Psoas muscle (tissue), 8 donors: ENCODE results near the gene KRTAP10-9. TPM values are rescaled to one million over a fixed set of nuclear protein-coding genes. Genes with fewer than 3 reads are reported as not detected.
"Not testable (repeated sequence)": the region's sequence is repeated elsewhere in the genome, so short reads cannot be mapped to it uniquely, and the experiment has no call there.

Source experiments
- ATAC-seq, 4 donors: fragments of 200-7000 bp; cut with Tn5 transposase; one replicate each; pipeline ENCODE4 v1.9.1; 2020; ENCODE audit warnings: moderate library complexity in 3 of 4, mild to moderate bottlenecking in 2 of 4
- DNase-seq, 2 donors: peaks; one replicate each; pipeline ENCODE4 v3.0.0-alpha.2; 2020
- H3K27ac ChIP-seq: fragments of 200-600 bp; one replicate; pipeline ENCODE4 v1.8.0; 2022
- H3K27me3 ChIP-seq, 3 donors: fragments of 200-600 bp in 1 of 3; one replicate each; pipeline versions ENCODE4 v1.6.1 to v1.8.0; 2013 to 2022; ENCODE audit warnings: low read length in 2 of 3, mild to moderate bottlenecking in 2 of 3, moderate library complexity in 1 of 3; ENCODE audit not compliant: insufficient read depth in 3 of 3
- H3K36me3 ChIP-seq, 2 donors: fragments of 200-600 bp in 1 of 2; one replicate each; pipeline versions ENCODE4 v1.6.1 to v1.8.0; 2013 to 2022; ENCODE audit warnings: low read depth in 1 of 2, mild to moderate bottlenecking in 1 of 2, moderate library complexity in 1 of 2; ENCODE audit not compliant: insufficient read depth in 1 of 2
- H3K4me1 ChIP-seq: fragments of 200-600 bp; one replicate; pipeline ENCODE4 v1.8.0; 2022
- H3K4me3 ChIP-seq: fragments of 200-600 bp; one replicate; pipeline ENCODE4 v1.8.0; 2022; ENCODE audit warnings: mild to moderate bottlenecking
- H3K9me3 ChIP-seq: fragments of 200-600 bp; one replicate; pipeline ENCODE4 v1.8.0; 2022
- CTCF ChIP-seq: fragments of 200-600 bp; IDR thresholded peaks from one replicate; pipeline ENCODE4 v1.8.0; 2022; ENCODE audit warnings: antibody characterized with exemption
- WGBS, 3 donors: extraction: QIAGEN DNeasy Blood & Tissue Kit; methylation state at CpG; one replicate each; pipeline versions ENCODE4 v1.1.6 to v1.1.7; 2013; 5-methylcytosine and 5-hydroxymethylcytosine counted together
- intact Hi-C, 2 donors: fragments of 100-400 bp; cut with DNase I; formaldehyde crosslinking; loops; one replicate each; pipeline versions ENCODE4 v1.11.0 to v1.14.2; 2022
- polyA plus RNA-seq, 3 donors: library from polyadenylated mRNA; stranded (reverse); fragments of 200-250 nt; gene quantifications; one replicate each; pipeline ENCODE4 v1.2.3, GENCODE V29; 2013
- total RNA-seq, 4 donors: library from RNA; stranded (reverse); fragmentation: NEBNext Ultra II Directional in 2 of 4; extraction: Animal tissue kit (Norgen Biotek cat#: 25700) in 2 of 4; gene quantifications; one replicate each; pipeline versions ENCODE4 v1.2.1 to v1.2.4, GENCODE V29; 2021 to 2023
- donor health status: healthy with polysubstance abuse.
- donor health status: DM: no; HTN: no; CAD: no; lungs with moderate emphysema.
- donor health status: Bipolar disorder and iron deficiency.
- donor health status: healthy.
- donor health status: DM: yes; HTN: yes; CAD: no.
- donor health status: DM: no; HTN: no; CAD: no.
- donor health status: DM: no; HTN: no; CAD: no.
- donor health status: DM: yes; HTN: yes; CAD: no.

Gene KRTAP10-9
- total and polyA plus RNA-seq, 7 donors = not detected

- Histone ChIP-seq H3K4me3 (no peak overlapping the region), H3K27ac (no peak overlapping the region), H3K36me3 (no peaks in the 10 kb centered on the region), H3K27me3 (peaks cover 0 to 28% (median 16%) of the 10 kb centered on the region in 3 donors), H3K4me1 (no peaks in the 10 kb centered on the region), H3K9me3 (peaks cover under 1% of the 10 kb centered on the region)
- DNase-seq = no peak
- no peak for ATAC-seq
- intact Hi-C loops = no loop called here
- no peak for TF ChIP-seq CTCF
- whole genome bisulfite sequencing, 3 donors = 49 to 57% (median 55%) methylated on average over 12 of the region's 12 CpGs
Measured at GRCh38 chr21:44639331-44639655, 12.4 kb downstream of the KRTAP10-9 start.

GRCh38 chr21:44640761-44641160 is 13.9 kb downstream of the KRTAP10-9 start:
- H3K9me3 ChIP-seq = peaks cover 3% of the 10 kb centered on the region
- DNase-seq (no peak), ATAC-seq (no peak)
- no peak for TF ChIP-seq CTCF
- 79 to 84% (median 82%) methylated on average over 5 of the region's 5 CpGs for WGBS, 3 donors
- no peaks in the 10 kb centered on the region for H3K4me1 ChIP-seq
- H3K4me3 ChIP-seq = no peak overlapping the region
- H3K27ac ChIP-seq = no peak overlapping the region
- peaks cover 0 to 33% (median 16%) of the 10 kb centered on the region in 3 donors for H3K27me3 ChIP-seq
- H3K36me3 ChIP-seq = no peaks in the 10 kb centered on the region
- intact Hi-C loops = no loop called here

- H3K4me1 ChIP-seq = no peaks in the 10 kb centered on the region
- 43 to 70% (median 63%) methylated on average over 14 of the region's 14 CpGs for WGBS, 3 donors
- no peak overlapping the region for H3K27ac ChIP-seq
- ATAC-seq = no peak
- H3K27me3 ChIP-seq = peaks cover 0 to 44% (median 15%) of the 10 kb centered on the region in 3 donors
- no peak for DNase-seq
- H3K36me3 ChIP-seq = no peaks in the 10 kb centered on the region
- H3K9me3 ChIP-seq = peaks cover 3% of the 10 kb centered on the region
- no peak for TF ChIP-seq CTCF
- intact Hi-C loops = no loop called here
- no peak overlapping the region for H3K4me3 ChIP-seq
Measured at GRCh38 chr21:44643741-44644310, 16.9 kb downstream of the KRTAP10-9 start.

- DNase-seq (no peak), ATAC-seq (no peak)
- H3K36me3 ChIP-seq = no peaks in the 10 kb centered on the region
- no peak overlapping the region for H3K27ac ChIP-seq
- 47 to 48% (median 48%) methylated on average over 2 of the region's 2 CpGs for WGBS, 3 donors
- no peaks in the 10 kb centered on the region for H3K4me1 ChIP-seq
- intact Hi-C loops = no loop called here
- TF ChIP-seq CTCF = no peak
- H3K4me3 ChIP-seq = no peak overlapping the region
- peaks cover 3% of the 10 kb centered on the region for H3K9me3 ChIP-seq
- peaks cover 0 to 42% (median 14%) of the 10 kb centered on the region in 3 donors for H3K27me3 ChIP-seq
Measured at GRCh38 chr21:44644878-44645277, 18.0 kb downstream of the KRTAP10-9 start.

- H3K27me3 ChIP-seq = peaks cover 0 to 43% (median 6%) of the 10 kb centered on the region in 3 donors
- ATAC-seq, H3K36me3 ChIP-seq, DNase-seq, H3K4me1 ChIP-seq, H3K27ac ChIP-seq, H3K4me3 ChIP-seq, H3K9me3 ChIP-seq, intact Hi-C loops: not testable (repeated sequence)
- WGBS, 3 donors = 35 to 44% (median 38%) methylated on average over 21 of the region's 21 CpGs
Measured at GRCh38 chr21:44646366-44647221, 19.7 kb downstream of the KRTAP10-9 start, which contains the start of gene KRTAP10-11. TSS of gene KRTAP10-11 (plus strand) at chr21:44646414. CDS start at chr21:44646459, 45 bp downstream.
